ENCODE results near the gene TTC13. TPM values are rescaled to one million over a fixed set of nuclear protein-coding genes. Genes with fewer than 3 reads are reported as not detected.
A peak's percentile ranks its signal among the peaks of the same experiment; 100 is the strongest.
"Not testable (repeated sequence)": the region's sequence is repeated elsewhere in the genome, so short reads cannot be mapped to it uniquely, and the experiment has no call there.

The TTC13 gene, protein sequence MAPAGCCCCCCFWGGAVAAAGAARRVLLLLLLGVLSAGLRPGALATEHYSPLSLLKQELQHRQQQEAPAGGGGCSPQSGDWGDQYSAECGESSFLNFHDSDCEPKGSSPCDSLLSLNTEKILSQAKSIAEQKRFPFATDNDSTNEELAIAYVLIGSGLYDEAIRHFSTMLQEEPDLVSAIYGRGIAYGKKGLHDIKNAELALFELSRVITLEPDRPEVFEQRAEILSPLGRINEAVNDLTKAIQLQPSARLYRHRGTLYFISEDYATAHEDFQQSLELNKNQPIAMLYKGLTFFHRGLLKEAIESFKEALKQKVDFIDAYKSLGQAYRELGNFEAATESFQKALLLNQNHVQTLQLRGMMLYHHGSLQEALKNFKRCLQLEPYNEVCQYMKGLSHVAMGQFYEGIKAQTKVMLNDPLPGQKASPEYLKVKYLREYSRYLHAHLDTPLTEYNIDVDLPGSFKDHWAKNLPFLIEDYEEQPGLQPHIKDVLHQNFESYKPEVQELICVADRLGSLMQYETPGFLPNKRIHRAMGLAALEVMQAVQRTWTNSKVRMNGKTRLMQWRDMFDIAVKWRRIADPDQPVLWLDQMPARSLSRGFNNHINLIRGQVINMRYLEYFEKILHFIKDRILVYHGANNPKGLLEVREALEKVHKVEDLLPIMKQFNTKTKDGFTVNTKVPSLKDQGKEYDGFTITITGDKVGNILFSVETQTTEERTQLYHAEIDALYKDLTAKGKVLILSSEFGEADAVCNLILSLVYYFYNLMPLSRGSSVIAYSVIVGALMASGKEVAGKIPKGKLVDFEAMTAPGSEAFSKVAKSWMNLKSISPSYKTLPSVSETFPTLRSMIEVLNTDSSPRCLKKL
- total RNA-seq, result 22.7 and 23.8 TPM in 2 replicates

DNA sequence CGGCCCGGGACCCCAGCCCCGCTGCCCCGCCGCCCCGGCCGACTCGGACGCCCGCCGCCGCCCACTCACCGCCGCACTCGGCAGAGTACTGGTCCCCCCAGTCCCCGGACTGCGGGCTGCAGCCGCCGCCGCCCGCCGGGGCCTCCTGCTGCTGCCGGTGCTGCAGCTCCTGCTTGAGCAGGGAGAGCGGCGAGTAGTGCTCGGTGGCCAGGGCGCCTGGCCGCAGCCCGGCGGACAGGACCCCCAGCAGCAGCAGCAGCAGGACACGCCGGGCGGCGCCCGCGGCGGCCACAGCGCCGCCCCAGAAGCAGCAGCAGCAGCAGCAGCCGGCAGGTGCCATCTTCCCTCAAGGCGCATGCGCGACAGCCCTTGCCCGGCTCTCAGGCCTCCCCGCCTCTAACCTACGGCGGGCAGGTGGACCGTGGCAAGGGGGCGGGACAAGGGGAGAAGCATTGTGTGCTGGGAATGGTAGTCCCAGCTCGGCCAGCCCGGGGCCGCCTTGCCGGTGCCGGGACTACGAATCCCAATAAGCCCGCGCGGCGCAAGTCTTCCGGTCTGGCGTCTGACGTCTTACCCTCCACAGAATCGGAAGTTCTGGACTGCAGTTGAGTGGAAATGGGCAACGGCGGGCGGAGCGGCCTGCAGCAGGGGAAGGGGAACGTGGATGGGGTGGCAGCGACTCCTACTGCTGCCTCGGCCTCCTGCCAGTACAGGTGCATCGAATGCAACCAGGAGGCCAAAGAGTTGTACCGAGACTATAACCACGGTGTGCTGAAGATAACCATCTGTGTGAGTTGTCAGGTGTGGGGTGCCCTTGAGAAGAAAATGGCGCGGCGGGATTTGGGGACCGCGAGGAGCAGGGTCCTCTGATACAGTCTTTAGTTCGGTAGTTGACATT lies at the start of gene TTC13, which contains the start of gene ARV1:
Gene TTC13 (minus strand): TSS at position 371 of the 898 bp plus-strand sequence. CDS start 31 bp downstream, at position 340.
Gene ARV1 (plus strand): TSS at position 604 of the 898 bp plus-strand sequence. CDS start 12 bp downstream, at position 616.
- peak; percentile 99 for DNase-seq
- intact Hi-C loops (cut with micrococcal nuclease), result loop anchor here (1.0 to 10.0 kb wide), 9 partner anchors 61 to 1829 kb away; partner anchors contain the start of genes C1orf198, COG2, EXOC8 and FAM89A
- H3K27ac Mint-ChIP-seq, result peak within 1 kb of the TSS; percentile 92
- no peaks in the 10 kb centered on the region for H3K9me3 Mint-ChIP-seq
- no peaks in the 10 kb centered on the region for H3K27me3 Mint-ChIP-seq
- H3K36me3 Mint-ChIP-seq (ENCODE audit: low read depth), result peaks cover 12% of the 10 kb centered on the region
- H3K4me1 Mint-ChIP-seq, result peaks cover 31% of the 10 kb centered on the region
- H3K4me3 Mint-ChIP-seq, result peak within 1 kb of the TSS; percentile 89

DNA sequence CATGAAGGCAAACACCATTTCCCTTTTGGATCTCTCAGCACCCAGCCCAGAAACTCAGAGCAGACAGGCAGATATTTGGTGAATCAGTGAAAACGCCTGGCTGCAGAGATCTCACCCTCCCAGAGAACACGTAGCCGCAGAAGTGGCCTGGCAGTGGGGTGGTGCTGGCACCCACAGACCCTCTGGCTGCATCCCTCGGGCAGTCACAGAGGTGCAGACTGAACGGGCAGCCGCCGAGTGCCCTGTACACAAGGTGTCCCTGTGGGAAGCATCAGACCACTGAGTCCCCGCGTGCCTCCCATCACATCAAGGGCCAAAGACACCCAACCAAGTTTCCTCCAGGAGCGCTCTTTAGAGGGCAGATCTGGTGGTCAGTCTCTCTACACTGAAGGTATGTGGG lies 49.3 kb upstream of the TTC13 start:
- no peak for DNase-seq
- H3K9me3 Mint-ChIP-seq, result no peaks in the 10 kb centered on the region
- H3K4me1 Mint-ChIP-seq, result peaks cover 7% of the 10 kb centered on the region
- H3K27ac Mint-ChIP-seq, result no peak overlapping the region
- intact Hi-C loops (cut with micrococcal nuclease), result no loop called here
- H3K4me3 Mint-ChIP-seq, result no peak overlapping the region
- H3K36me3 Mint-ChIP-seq (ENCODE audit: low read depth), result peaks cover 2% of the 10 kb centered on the region
- no peaks in the 10 kb centered on the region for H3K27me3 Mint-ChIP-seq

DNA sequence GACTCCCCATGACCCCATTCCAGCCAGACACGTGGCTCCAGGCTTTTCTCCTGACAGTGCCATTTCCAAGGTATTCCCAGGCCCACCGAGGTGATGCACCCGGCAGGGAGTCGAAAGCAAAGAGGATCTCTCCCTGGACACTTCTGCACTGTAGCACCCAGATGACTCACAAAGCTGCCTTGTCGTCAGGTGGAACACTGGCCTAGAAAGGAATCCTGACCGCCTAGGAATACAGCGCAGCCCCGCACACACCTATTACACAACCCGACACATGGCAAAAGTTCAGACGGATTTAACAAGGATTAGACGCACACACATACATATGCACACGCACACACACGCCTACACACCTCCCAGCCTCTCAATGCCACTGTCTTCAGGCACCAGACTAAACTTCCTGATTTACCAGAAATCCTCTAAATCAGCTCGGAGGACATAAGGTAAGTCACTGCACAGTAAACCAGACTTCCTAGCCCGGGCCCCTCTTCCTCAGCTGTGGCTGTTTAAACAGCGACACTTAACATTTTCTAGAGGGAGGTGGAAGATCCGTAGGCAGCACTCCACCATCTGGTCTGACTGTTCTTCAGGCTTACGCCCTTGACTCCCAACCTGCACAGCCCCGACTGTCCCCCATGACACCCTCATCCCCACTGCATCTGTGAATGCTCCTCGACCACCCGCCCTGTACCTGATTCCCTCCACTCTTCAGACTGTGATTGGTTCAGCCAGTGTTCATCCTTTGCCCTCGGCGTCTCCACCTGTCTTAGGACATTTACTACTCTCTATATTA lies 48.7 kb upstream of the TTC13 start:
- intact Hi-C loops (cut with micrococcal nuclease), result no loop called here
- H3K9me3 Mint-ChIP-seq, result no peaks in the 10 kb centered on the region

GRCh38 chr1:231026576-231026975 lies 47.9 kb upstream of the TTC13 start:
- Mint-ChIP-seq H3K27me3 (no peaks in the 10 kb centered on the region), H3K4me3 (no peak overlapping the region), H3K36me3 (ENCODE audit: low read depth) (peaks cover 2% of the 10 kb centered on the region), H3K4me1 (peaks cover 6% of the 10 kb centered on the region), H3K27ac (no peak overlapping the region), H3K9me3 (no peaks in the 10 kb centered on the region)
- intact Hi-C loops (cut with micrococcal nuclease), result no loop called here
- DNase-seq, result no peak

More for the DNA sequence above, 48.7 kb upstream of the TTC13 start:
- Mint-ChIP-seq H3K36me3 (ENCODE audit: low read depth) (peaks cover 2% of the 10 kb centered on the region), H3K27me3 (no peaks in the 10 kb centered on the region), H3K27ac (peak overlapping the region; percentile 49), H3K4me1 (peaks cover 6% of the 10 kb centered on the region), H3K4me3 (no peak overlapping the region)
- no peak for DNase-seq

DNA sequence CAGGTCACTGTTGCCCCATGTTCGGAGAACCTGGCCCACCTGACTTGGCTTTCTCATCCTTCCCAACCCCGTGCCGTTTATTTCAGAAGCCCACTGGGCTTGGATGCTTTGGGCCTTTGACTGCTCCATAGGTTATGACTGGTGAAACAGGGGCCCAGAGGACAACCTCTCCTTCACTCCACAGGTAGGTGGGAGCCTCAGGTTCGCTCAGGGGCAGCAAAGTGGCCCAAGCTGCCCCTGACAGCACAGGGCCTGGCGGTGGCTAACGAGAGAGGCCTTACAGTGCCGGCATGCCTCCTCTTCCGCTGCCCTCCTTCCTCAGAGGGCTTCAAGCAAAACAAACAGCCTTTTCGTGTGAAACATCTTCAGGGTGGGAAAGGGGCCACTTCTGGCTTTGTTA lies 44.5 kb upstream of the TTC13 start:
- Mint-ChIP-seq H3K4me1 (peaks cover 14% of the 10 kb centered on the region), H3K36me3 (ENCODE audit: low read depth) (peaks cover 5% of the 10 kb centered on the region), H3K27ac (no peak overlapping the region), H3K4me3 (no peak overlapping the region), H3K9me3 (no peaks in the 10 kb centered on the region), H3K27me3 (no peaks in the 10 kb centered on the region)
- DNase-seq, result no peak
- intact Hi-C loops (cut with micrococcal nuclease), result no loop called here

DNA sequence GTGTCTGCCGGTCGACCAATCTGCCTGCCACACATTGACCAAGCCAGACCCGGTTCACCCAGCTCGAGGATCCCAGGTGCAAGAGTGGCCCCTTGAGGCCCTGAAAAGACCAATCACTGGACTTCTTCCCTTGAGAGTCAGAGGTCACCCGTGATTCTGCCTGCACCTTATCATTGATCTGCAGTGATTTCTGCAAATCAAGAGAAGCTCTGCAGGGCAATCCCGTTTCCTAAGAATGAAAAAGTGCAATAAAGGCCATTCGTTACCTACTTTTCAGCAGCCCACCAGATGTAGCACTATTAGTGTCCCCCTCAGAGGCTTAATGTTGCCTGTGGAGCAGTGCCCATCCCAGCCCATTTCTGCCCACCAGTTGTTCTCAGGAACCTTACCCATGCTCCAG lies 43.9 kb upstream of the TTC13 start:
- H3K27me3 Mint-ChIP-seq; intact Hi-C loops (cut with micrococcal nuclease); H3K27ac Mint-ChIP-seq; H3K36me3 Mint-ChIP-seq (ENCODE audit: low read depth); DNase-seq; H3K4me3 Mint-ChIP-seq; H3K9me3 Mint-ChIP-seq: not testable (repeated sequence)
- H3K4me1 Mint-ChIP-seq, result peaks cover 14% of the 10 kb centered on the region

DNA sequence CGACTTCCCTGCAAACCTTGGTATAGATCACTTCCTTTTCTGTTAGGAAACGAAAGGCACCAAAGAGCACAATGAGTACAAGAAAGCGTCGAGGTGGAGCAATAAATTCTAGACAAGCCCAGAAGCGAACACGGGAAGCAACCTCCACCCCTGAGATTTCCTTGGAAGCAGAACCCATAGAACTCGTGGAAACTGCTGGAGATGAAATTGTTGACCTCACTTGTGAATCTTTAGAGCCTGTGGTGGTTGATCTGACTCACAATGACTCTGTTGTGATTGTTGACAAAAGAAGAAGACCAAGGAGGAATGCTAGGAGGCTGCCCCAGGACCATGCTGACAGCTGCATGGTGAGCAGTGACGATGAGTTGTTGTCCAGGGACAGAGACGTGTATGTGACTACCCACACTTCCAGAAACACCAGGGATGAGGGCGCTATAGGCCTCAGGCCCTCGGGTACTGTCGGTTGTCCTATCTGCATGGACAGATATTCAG lies 42.9 kb upstream of the TTC13 start:
- intact Hi-C loops (cut with micrococcal nuclease), result no loop called here
- no peak for DNase-seq
- Mint-ChIP-seq H3K9me3 (no peaks in the 10 kb centered on the region), H3K27ac (no peak overlapping the region), H3K36me3 (ENCODE audit: low read depth) (peaks cover 5% of the 10 kb centered on the region), H3K27me3 (no peaks in the 10 kb centered on the region), H3K4me1 (peaks cover 12% of the 10 kb centered on the region), H3K4me3 (no peak overlapping the region)

DNA sequence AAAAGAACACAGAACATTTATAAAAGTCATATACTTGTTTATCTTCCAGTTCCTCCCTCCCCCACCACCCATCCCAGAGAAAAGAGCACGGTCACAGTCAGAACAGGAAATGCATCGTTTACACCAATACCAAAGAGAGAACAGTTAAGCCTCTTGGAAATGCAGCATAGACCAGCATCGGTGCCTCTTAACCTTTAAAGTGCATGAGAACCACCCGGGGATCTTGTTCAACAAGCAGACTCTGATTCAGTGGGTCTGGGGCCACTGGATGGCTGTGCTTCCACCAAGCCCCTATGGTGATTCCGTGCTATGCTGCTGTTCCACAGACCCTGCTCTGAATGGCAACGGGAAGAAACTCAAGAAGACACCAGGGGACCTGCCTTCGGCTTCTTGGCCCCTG lies 42.2 kb upstream of the TTC13 start:
- peak overlapping the region; percentile 42 for H3K27ac Mint-ChIP-seq
- intact Hi-C loops (cut with micrococcal nuclease), result no loop called here
- H3K9me3 Mint-ChIP-seq, result no peaks in the 10 kb centered on the region
- H3K4me1 Mint-ChIP-seq, result peaks cover 12% of the 10 kb centered on the region
- DNase-seq, result no peak
- peaks cover 5% of the 10 kb centered on the region for H3K36me3 Mint-ChIP-seq (ENCODE audit: low read depth)
- H3K4me3 Mint-ChIP-seq, result peak overlapping the region; percentile 60
- H3K27me3 Mint-ChIP-seq, result no peaks in the 10 kb centered on the region

GRCh38 chr1:231020139-231020601 lies 41.5 kb upstream of the TTC13 start:
- intact Hi-C loops (cut with micrococcal nuclease), result no loop called here
- no peaks in the 10 kb centered on the region for H3K9me3 Mint-ChIP-seq
- H3K4me1 Mint-ChIP-seq, result peaks cover 12% of the 10 kb centered on the region
- H3K27ac Mint-ChIP-seq, result peak overlapping the region; percentile 42
- H3K27me3 Mint-ChIP-seq, result no peaks in the 10 kb centered on the region
- H3K36me3 Mint-ChIP-seq (ENCODE audit: low read depth), result peaks cover 5% of the 10 kb centered on the region
- peak; percentile 72 for DNase-seq
- H3K4me3 Mint-ChIP-seq, result peak overlapping the region; percentile 60

GRCh38 chr1:231019711-231020110 lies 41.0 kb upstream of the TTC13 start:
- H3K9me3 Mint-ChIP-seq, result no peaks in the 10 kb centered on the region
- intact Hi-C loops (cut with micrococcal nuclease), result no loop called here
- DNase-seq, result no peak
- H3K4me1 Mint-ChIP-seq, result peaks cover 12% of the 10 kb centered on the region
- H3K27me3 Mint-ChIP-seq, result no peaks in the 10 kb centered on the region
- no peak overlapping the region for H3K27ac Mint-ChIP-seq
- peaks cover 5% of the 10 kb centered on the region for H3K36me3 Mint-ChIP-seq (ENCODE audit: low read depth)
- H3K4me3 Mint-ChIP-seq, result no peak overlapping the region

GRCh38 chr1:231016966-231017365 lies 38.3 kb upstream of the TTC13 start:
- intact Hi-C loops (cut with micrococcal nuclease), result no loop called here
- peaks cover 10% of the 10 kb centered on the region for H3K4me1 Mint-ChIP-seq
- H3K27me3 Mint-ChIP-seq, result no peaks in the 10 kb centered on the region
- peaks cover 5% of the 10 kb centered on the region for H3K36me3 Mint-ChIP-seq (ENCODE audit: low read depth)
- DNase-seq, result no peak
- H3K9me3 Mint-ChIP-seq, result no peaks in the 10 kb centered on the region
- no peak overlapping the region for H3K27ac Mint-ChIP-seq
- H3K4me3 Mint-ChIP-seq, result no peak overlapping the region

DNA sequence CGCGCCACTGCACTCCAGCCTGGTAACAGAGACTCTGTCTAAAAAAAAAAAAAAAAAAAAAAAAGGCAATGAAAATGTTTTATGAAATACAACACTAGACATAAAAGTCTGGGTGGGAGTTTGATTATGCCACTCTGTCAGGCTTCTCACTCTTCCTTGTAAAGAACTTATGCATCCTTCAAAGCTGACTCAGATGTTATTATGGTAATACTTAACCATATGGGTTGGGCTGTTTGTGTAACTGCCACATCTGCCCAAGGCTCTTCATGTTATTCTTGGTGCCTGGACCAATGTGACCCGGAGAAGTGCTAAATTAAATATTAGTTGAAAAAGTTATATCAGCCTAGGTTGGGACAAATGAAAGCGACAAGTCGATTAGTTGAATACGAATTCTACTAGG lies 37.6 kb upstream of the TTC13 start:
- H3K36me3 Mint-ChIP-seq (ENCODE audit: low read depth), result peaks cover 5% of the 10 kb centered on the region
- peaks cover 8% of the 10 kb centered on the region for H3K4me1 Mint-ChIP-seq
- no peak for DNase-seq
- H3K9me3 Mint-ChIP-seq, result no peaks in the 10 kb centered on the region
- no peak overlapping the region for H3K27ac Mint-ChIP-seq
- no peaks in the 10 kb centered on the region for H3K27me3 Mint-ChIP-seq
- intact Hi-C loops (cut with micrococcal nuclease), result no loop called here
- H3K4me3 Mint-ChIP-seq, result no peak overlapping the region

Measured in activated CD4-positive, alpha-beta T cell treated with anti-CD3 and anti-CD28 coated beads, Interleukin-2, amount 10 ng/mL, durations not matched to agents 24 days and 14 days (primary cell).